Liver (tissue), 9 donors: ENCODE measurements around the gene ZNF70. TPM values are rescaled to one million over a fixed set of nuclear protein-coding genes. Genes with fewer than 3 reads are reported as not detected.

Source experiments
- DNase-seq: peaks from one replicate; pipeline ENCODE4 v3.0.0-alpha.2; 2017; ENCODE audit warnings: low spot score
- H3K27ac ChIP-seq, 2 donors: one replicate each; pipeline ENCODE4 v1.7.0; 2013; ENCODE audit warnings: inconsistent platforms in 2 of 2, low read length in 2 of 2, control low read depth in 1 of 2, low read depth in 1 of 2, mild to moderate bottlenecking in 1 of 2
- H3K27me3 ChIP-seq, 4 donors: one replicate each; pipeline versions ENCODE4 v1.6.1 to v1.7.0; 2013; ENCODE audit warnings: low read length in 3 of 4, inconsistent platforms in 1 of 4, mild to moderate bottlenecking in 1 of 4, moderate library complexity in 1 of 4; ENCODE audit not compliant: control insufficient read depth in 4 of 4, insufficient read depth in 4 of 4
- H3K36me3 ChIP-seq, 4 donors: one replicate each; pipeline versions ENCODE4 v1.6.1 to v1.7.0; 2013; ENCODE audit warnings: low read length in 3 of 4, mild to moderate bottlenecking in 3 of 4, low read depth in 1 of 4, moderate library complexity in 1 of 4; ENCODE audit not compliant: control insufficient read depth in 4 of 4, insufficient read depth in 3 of 4
- H3K4me1 ChIP-seq, 4 donors: one replicate each; pipeline versions ENCODE4 v1.6.1 to v1.7.0; 2013; ENCODE audit warnings: low read length in 3 of 4, mild to moderate bottlenecking in 3 of 4, moderate library complexity in 1 of 4; ENCODE audit not compliant: control insufficient read depth in 4 of 4, insufficient read depth in 4 of 4
- H3K4me3 ChIP-seq, 3 donors: one replicate each; pipeline versions ENCODE4 v1.6.1 to v1.7.0; 2013; ENCODE audit warnings: low read length in 3 of 3, control low read depth in 1 of 3, low read depth in 1 of 3, mild to moderate bottlenecking in 1 of 3
- H3K9ac ChIP-seq, 2 donors: one replicate each; pipeline ENCODE4 v1.7.0; 2013; ENCODE audit warnings: low read length in 2 of 2, mild to moderate bottlenecking in 2 of 2, moderate library complexity in 2 of 2, control low read depth in 1 of 2, low read depth in 1 of 2
- H3K9me3 ChIP-seq, 4 donors: one replicate each; pipeline versions ENCODE4 v1.6.1 to v1.7.0; 2013; ENCODE audit warnings: low read length in 3 of 4; ENCODE audit not compliant: control insufficient read depth in 4 of 4
- ATF3 ChIP-seq: IDR thresholded peaks from 2 replicates; pipeline ENCODE4 v1.6.1; 2016; ENCODE audit warnings: antibody characterized with exemption
- CTCF ChIP-seq: fragments of 150-350 bp; IDR thresholded peaks from 2 replicates; pipeline ENCODE4 v1.5.1; 2017; ENCODE audit warnings: improper control_type of control experiment, low read depth, low read length; ENCODE audit not compliant: missing input control
- EGR1 ChIP-seq, 2 donors: IDR thresholded peaks; 2 replicates each; pipeline ENCODE4 v1.6.1; 2016 to 2018; ENCODE audit warnings: antibody characterized with exemption in 2 of 2, low read depth in 2 of 2
- FOXA1 ChIP-seq: IDR thresholded peaks from 2 replicates; pipeline ENCODE4 v1.6.1; 2016; ENCODE audit warnings: antibody characterized with exemption
- FOXA2 ChIP-seq: IDR thresholded peaks from 2 replicates; pipeline ENCODE4 v1.6.1; 2016; ENCODE audit warnings: antibody characterized with exemption
- GABPA ChIP-seq, 2 donors: IDR thresholded peaks in 1 of 2; conservative IDR thresholded peaks in 1 of 2; 2 replicates each; pipeline ENCODE4 v1.6.1; 2016; ENCODE audit warnings: antibody characterized with exemption in 2 of 2, mild to moderate bottlenecking in 1 of 2, moderate library complexity in 1 of 2
- HNF4A ChIP-seq, 2 donors: conservative IDR thresholded peaks; 2 replicates each; pipeline ENCODE4 v1.6.1; 2016; ENCODE audit warnings: antibody characterized with exemption in 2 of 2, mild to moderate bottlenecking in 2 of 2
- HNF4G ChIP-seq: IDR thresholded peaks from 2 replicates; pipeline ENCODE4 v1.6.1; 2016; ENCODE audit warnings: antibody characterized with exemption
- JUND ChIP-seq, 2 donors: IDR thresholded peaks; 2 replicates each; pipeline ENCODE4 v1.6.1; 2016; ENCODE audit warnings: antibody characterized with exemption in 2 of 2
- MAX ChIP-seq: IDR thresholded peaks from 2 replicates; pipeline ENCODE4 v1.6.1; 2016; ENCODE audit warnings: antibody characterized with exemption
- NR2F2 ChIP-seq: IDR thresholded peaks from 2 replicates; pipeline ENCODE4 v1.6.1; 2016; ENCODE audit warnings: antibody characterized with exemption
- RAD21 ChIP-seq, 2 donors: IDR thresholded peaks; 2 replicates each; pipeline ENCODE4 v1.6.1; 2016; ENCODE audit warnings: antibody characterized with exemption in 2 of 2, mild to moderate bottlenecking in 2 of 2
- REST ChIP-seq: IDR thresholded peaks from 2 replicates; pipeline ENCODE4 v1.6.1; 2016; ENCODE audit warnings: antibody characterized with exemption, mild to moderate bottlenecking
- RXRA ChIP-seq, 2 donors: IDR thresholded peaks; 2 replicates each; pipeline ENCODE4 v1.6.1; 2017 to 2018; ENCODE audit warnings: antibody characterized with exemption in 2 of 2, mild to moderate bottlenecking in 1 of 2
- SP1 ChIP-seq: IDR thresholded peaks from 2 replicates; pipeline ENCODE4 v1.6.1; 2018; ENCODE audit warnings: antibody characterized with exemption, mild to moderate bottlenecking
- TAF1 ChIP-seq: conservative IDR thresholded peaks from 2 replicates; pipeline ENCODE4 v1.6.1; 2016; ENCODE audit warnings: antibody characterized with exemption, mild to moderate bottlenecking
- YY1 ChIP-seq: IDR thresholded peaks from 2 replicates; pipeline ENCODE4 v1.6.1; 2016; ENCODE audit warnings: antibody characterized with exemption, mild to moderate bottlenecking
- ZBTB33 ChIP-seq: IDR thresholded peaks from 2 replicates; pipeline ENCODE4 v1.6.1; 2016; ENCODE audit warnings: antibody characterized with exemption
- WGBS: extraction: QIAGEN DNeasy Blood & Tissue Kit; methylation state at CpG from one replicate; pipeline ENCODE4 v1.1.7; 2013; 5-methylcytosine and 5-hydroxymethylcytosine counted together
- polyA plus RNA-seq, 2 donors: library from polyadenylated mRNA; stranded (reverse) in 1 of 2; unstranded in 1 of 2; fragments of 200-250 nt in 1 of 2; fragments of >200 nt in 1 of 2; fragmentation: Nextera tagmentation in 1 of 2; extraction: Ambion mirVana in 1 of 2; gene quantifications; one replicate each; pipeline versions ENCODE4 v1.2.1 to v1.2.3, GENCODE V29; 2013 to 2015
- total RNA-seq, 2 donors: library from RNA; depleted of rRNA; stranded (reverse); fragments of >200 nt; gene quantifications; one replicate each; pipeline ENCODE4 v1.2.3, GENCODE V29; 2014
- donor health status: healthy.
- donor health status: healthy.
- donor health status: healthy.
- donor health status: healthy.
- donor health status: healthy.

Gene ZNF70
- total and polyA plus RNA-seq, 4 donors, result 0.14 to 1.9 (median 0.68) TPM

- no peak overlapping the region for H3K4me3 ChIP-seq
- no peaks in the 10 kb centered on the region for H3K36me3 ChIP-seq
- peaks cover 0 to 23% (median 13%) of the 10 kb centered on the region in 4 donors for H3K4me1 ChIP-seq
- H3K9ac ChIP-seq, result no peak overlapping the region
- no peak for DNase-seq
- TF ChIP-seq REST, result no peak
- no peak for TF ChIP-seq FOXA1
- TF ChIP-seq NR2F2, result no peak
- no peak for TF ChIP-seq SP1
- no peak for TF ChIP-seq CTCF
- no peak for TF ChIP-seq RAD21 (IDR thresholded peaks at IDR 0.05)
- no peak for TF ChIP-seq FOXA2
- no peak for TF ChIP-seq ATF3
- no peak for TF ChIP-seq EGR1 (IDR thresholded peaks at IDR 0.05; ENCODE audit: low read depth in 2 of 2)
- TF ChIP-seq JUND (IDR thresholded peaks at IDR 0.05), result no peak
- no peak for TF ChIP-seq YY1
- TF ChIP-seq HNF4A (conservative IDR thresholded peaks at IDR 0.05), result no peak
- no peak for TF ChIP-seq RXRA (IDR thresholded peaks at IDR 0.05)
- no peak for TF ChIP-seq TAF1
- no peak for TF ChIP-seq ZBTB33
- TF ChIP-seq MAX, result no peak
- TF ChIP-seq HNF4G, result no peak
- TF ChIP-seq GABPA (IDR thresholded peaks at IDR 0.05 in 1 of 2, conservative IDR thresholded peaks at IDR 0.05 in 1 of 2), result no peak
- H3K27ac ChIP-seq, result no peak overlapping the region
- WGBS, result 84% methylated on average over 3 of the region's 3 CpGs
- no peaks in the 10 kb centered on the region for H3K9me3 ChIP-seq
- no peaks in the 10 kb centered on the region for H3K27me3 ChIP-seq
Measured at GRCh38 chr22:23775779-23776375, 25.0 kb upstream of the ZNF70 start.
